ENCODE data around the gene MTHFD2. TPM values are rescaled to one million over a fixed set of nuclear protein-coding genes. Genes with fewer than 3 reads are reported as not detected.
A peak's percentile ranks its signal among the peaks of the same experiment; 100 is the strongest.
"Not testable (repeated sequence)": the region's sequence is repeated elsewhere in the genome, so short reads cannot be mapped to it uniquely, and the experiment has no call there.

Gene MTHFD2
- total RNA-seq = 92.5 TPM

- DNase-seq (ENCODE audit: low spot score) = peak; percentile 92
These were observed at the start of gene MTHFD2 for GRCh38 chr2:74198461-74199274. Gene MTHFD2 (plus strand): TSS chr2:74198615. CDS start chr2:74198642, 27 bp downstream.

- no peak for DNase-seq (ENCODE audit: low spot score)
These were observed 49.2 kb upstream of the MTHFD2 start for GRCh38 chr2:74149247-74149525.

GRCh38 chr2:74149570-74150319 lies 48.7 kb upstream of the MTHFD2 start:
- no peak for DNase-seq (ENCODE audit: low spot score)

- no peak for DNase-seq (ENCODE audit: low spot score)
These were observed 45.5 kb upstream of the MTHFD2 start for GRCh38 chr2:74152954-74153353.

- DNase-seq (ENCODE audit: low spot score) = no peak
These were observed 42.6 kb upstream of the MTHFD2 start for GRCh38 chr2:74155830-74156229.

GRCh38 chr2:74162951-74163350 lies 35.5 kb upstream of the MTHFD2 start:
- DNase-seq (ENCODE audit: low spot score) = no peak

- no peak for DNase-seq (ENCODE audit: low spot score)
These were observed 33.7 kb upstream of the MTHFD2 start for GRCh38 chr2:74164761-74165160.

GRCh38 chr2:74168739-74169138 lies 29.7 kb upstream of the MTHFD2 start:
- no peak for DNase-seq (ENCODE audit: low spot score)

- no peak for DNase-seq (ENCODE audit: low spot score)
These were observed 23.5 kb upstream of the MTHFD2 start for GRCh38 chr2:74174909-74175308.

- DNase-seq (ENCODE audit: low spot score) = no peak
These were observed 20.7 kb upstream of the MTHFD2 start for GRCh38 chr2:74177696-74178095.

- peak; percentile 99 for DNase-seq (ENCODE audit: low spot score)
These were observed 20.0 kb upstream of the MTHFD2 start, which contains the start of gene MOB1A for GRCh38 chr2:74178211-74179062. Gene MOB1A (minus strand): TSS chr2:74178879. CDS start chr2:74178674, 205 bp downstream.

- no peak for DNase-seq (ENCODE audit: low spot score)
These were observed 19.2 kb upstream of the MTHFD2 start for GRCh38 chr2:74179063-74179865.

- peak; percentile 51 for DNase-seq (ENCODE audit: low spot score)
These were observed 16.7 kb upstream of the MTHFD2 start for GRCh38 chr2:74181739-74182138.

GRCh38 chr2:74183878-74184277 lies 14.5 kb upstream of the MTHFD2 start:
- no peak for DNase-seq (ENCODE audit: low spot score)

- DNase-seq (ENCODE audit: low spot score) = no peak
These were observed 12.4 kb upstream of the MTHFD2 start for GRCh38 chr2:74186038-74186437.

GRCh38 chr2:74186706-74187105 lies 11.7 kb upstream of the MTHFD2 start:
- DNase-seq (ENCODE audit: low spot score) = not testable (repeated sequence)

- DNase-seq (ENCODE audit: low spot score) = peak; percentile 55
These were observed 10.3 kb upstream of the MTHFD2 start for GRCh38 chr2:74188018-74188601.

GRCh38 chr2:74188696-74189095 lies 9.7 kb upstream of the MTHFD2 start:
- no peak for DNase-seq (ENCODE audit: low spot score)

- no peak for DNase-seq (ENCODE audit: low spot score)
These were observed 6.6 kb upstream of the MTHFD2 start for GRCh38 chr2:74191596-74192380.

GRCh38 chr2:74194799-74195198 lies 3.6 kb upstream of the MTHFD2 start:
- no peak for DNase-seq (ENCODE audit: low spot score)
